HG02610 (cell line): Measurements from ENCODE around the gene SPSB3.
"Not testable (repeated sequence)": the region's sequence is repeated elsewhere in the genome, so short reads cannot be mapped to it uniquely, and the experiment has no call there.

Experiments
- ATAC-seq: cut with Tn5 transposase; IDR thresholded peaks from one replicate; pipeline ENCODE4 v1.9.1; 2021; ENCODE audit warnings: mild to moderate bottlenecking, moderate library complexity; ENCODE audit not compliant: unreplicated experiment

SPSB3 gene

DNA sequence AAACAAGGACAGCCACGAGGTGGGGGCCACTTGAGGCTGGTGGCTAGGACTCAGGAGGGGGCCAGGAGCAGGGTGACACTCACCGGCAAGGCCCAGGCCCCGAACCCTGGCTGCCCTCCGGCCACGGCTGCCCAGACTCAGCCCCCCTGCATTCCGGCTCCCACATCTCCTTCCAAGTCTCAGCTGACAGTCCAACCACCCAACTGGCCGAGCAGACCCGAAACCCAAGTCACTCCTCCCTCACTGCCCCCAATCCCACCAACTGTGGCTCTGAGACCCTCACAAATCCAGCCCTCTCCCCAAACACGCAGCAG, 34.9 kb upstream of the SPSB3 start:
- ATAC-seq: no peak

GRCh38 chr16:1816396-1817275, 34.3 kb upstream of the SPSB3 start:
- ATAC-seq: no peak

DNA sequence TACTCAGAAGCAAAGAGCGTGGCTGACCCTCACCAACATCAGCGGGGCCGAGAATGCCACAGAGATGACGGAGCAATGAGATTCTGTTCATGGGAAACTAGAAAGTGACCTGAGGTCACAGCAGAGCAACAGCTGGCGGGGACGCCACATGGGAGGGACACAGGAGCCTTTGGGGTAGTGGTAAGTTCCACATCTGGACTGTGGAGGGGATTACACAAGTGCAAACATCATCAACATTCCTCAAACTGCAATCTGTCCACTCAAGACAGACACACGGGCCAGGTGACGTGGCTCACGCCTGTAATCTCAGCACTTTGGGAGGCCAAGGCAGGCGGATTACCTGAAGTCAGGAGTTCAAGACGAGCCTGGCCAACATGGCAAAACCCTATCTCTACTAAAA, 33.1 kb upstream of the SPSB3 start:
- no peak for ATAC-seq

DNA sequence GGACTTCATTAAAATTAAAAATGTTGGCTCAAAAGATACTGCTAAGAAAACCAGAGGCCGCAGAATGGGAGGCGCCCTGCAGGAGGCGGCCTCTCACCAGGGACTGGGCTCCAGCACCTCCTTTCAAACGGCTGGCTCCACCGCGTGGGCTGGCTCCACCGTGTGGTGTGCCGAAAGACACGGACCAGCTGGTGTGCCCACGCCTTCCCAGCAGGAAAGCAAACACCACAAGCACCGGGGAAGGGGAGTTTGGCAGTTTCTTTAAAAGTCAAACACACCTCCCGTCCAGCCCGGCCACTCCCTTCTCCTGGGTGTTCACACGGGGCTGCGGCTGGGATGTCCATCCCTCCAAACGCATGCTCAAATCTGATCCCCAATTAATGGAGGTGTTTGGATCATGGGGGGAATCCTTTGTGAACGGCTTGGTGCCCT, 30.4 kb upstream of the SPSB3 start:
- ATAC-seq: no peak

GRCh38 chr16:1810536-1810935, 28.2 kb upstream of the SPSB3 start:
- no peak for ATAC-seq

GRCh38 chr16:1810106-1810505, 27.7 kb upstream of the SPSB3 start:
- ATAC-seq: no peak

- ATAC-seq: no peak
Observed at GRCh38 chr16:1809281-1809801, 27.0 kb upstream of the SPSB3 start.

DNA sequence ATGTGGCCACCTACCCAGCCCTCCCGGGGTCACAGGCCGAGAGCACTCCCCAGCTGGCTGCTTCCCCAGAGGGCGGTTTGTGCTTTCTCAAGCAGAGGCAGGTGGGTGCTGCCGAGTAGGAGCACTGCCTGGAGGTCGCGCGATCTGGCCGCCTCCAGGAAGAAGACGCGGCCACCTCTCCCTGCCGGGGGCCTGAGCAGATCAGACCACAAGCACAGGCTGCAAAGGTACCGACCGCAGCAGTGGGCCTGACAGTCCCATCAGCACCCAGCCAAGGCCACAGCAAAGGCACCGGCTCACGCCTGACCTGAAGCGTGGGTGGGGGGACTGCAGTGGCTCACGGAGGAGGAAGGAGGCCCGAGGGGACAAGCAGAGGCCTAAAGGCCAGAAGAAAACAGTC, 26.3 kb upstream of the SPSB3 start:
- ATAC-seq: no peak

DNA sequence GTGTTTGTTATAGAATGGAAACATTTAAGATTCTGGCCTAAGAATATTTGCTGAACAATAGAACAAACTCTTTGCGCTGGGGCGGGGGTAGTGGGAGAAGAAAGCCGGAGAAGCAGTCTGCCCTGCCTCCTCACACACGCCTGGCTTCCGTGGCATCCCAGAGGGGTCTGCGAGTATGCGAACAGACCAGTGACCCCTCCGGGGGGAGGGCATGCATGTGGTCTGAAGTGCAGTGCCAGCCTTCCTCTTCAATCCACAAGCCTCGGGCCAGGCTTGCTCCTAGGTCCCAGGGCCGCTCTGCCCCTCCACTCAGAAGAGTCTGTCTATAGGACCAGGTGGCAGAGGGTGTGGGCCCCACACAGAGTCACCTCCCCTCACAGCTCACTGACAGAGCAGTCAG, 25.3 kb upstream of the SPSB3 start:
- no peak for ATAC-seq

DNA sequence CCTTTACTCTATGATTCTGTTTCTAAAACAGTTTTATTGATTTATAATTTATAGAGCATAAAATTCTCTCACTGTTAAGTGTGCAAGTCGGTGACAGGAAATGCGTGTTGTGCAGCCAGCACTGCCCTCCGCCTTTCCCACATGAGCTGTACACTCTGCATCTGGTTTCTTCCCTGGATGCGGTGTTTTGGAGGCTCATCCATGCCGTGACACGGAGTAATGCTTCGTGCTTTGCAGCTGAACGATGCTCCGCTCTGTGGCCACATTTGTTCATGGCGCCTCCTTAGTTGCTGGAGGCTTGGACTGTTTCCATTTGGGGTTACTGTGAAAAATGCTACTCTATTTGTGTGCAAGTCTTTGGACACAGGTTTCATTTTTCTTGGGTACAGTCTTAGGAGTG, 18.3 kb upstream of the SPSB3 start:
- no peak for ATAC-seq

DNA sequence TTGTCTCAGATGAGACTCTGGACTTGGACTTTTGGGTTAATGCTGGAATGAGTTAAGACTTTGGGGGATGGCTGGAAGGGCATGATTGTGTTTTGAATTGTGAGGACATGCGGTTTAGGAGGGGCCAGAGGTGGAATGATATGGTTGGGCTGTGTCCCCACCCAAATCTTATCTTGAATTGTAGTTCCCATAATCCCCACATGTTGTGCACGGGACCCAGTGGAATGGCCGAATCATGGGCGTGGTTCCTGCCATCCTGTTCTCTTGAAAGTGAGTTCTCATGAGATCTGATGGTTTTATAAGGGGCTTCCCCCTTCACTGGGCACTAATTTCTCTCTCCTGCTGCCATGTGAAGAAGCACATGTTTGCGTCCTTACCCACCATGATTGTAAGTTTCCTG, 16.9 kb upstream of the SPSB3 start:
- not testable (repeated sequence) for ATAC-seq

DNA sequence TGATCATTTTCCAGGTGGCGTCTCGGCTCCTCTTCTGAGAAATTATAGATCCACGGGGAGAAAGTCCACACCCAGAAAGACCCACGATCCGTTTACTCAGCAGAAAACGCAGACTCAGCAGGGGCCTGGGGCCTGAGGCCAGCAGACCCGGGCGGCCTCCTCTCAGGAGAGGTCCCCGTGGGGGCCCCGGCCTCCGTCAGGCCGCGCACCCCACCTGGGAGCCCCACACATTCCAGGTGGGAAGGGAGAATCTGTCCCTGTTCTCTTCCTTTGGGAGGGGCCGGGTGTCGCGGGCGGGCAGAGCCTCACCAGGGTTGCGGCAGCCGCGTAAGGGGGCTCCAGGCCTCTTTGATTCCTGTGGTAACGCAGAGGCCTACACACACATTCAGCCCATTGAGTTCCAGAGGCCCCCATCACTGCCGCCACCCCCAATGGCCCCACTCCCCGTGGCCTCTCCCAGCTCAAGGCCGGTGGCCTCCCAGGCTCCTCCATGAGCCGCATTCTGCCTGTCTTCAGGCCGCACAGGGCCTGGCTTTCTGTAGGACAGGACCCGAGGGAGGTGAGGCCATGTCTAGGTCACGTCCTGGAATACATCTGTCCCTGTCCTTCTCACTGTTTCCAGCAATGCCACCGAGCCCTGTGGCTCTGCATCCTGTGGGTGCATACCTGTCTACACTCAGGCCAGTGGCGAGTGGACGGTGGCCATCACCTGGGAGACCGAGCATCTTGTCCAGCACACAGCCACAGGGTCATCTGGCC, 12.7 kb upstream of the SPSB3 start:
- no peak for ATAC-seq

GRCh38 chr16:1794221-1794871, 12.0 kb upstream of the SPSB3 start:
- no peak for ATAC-seq

DNA sequence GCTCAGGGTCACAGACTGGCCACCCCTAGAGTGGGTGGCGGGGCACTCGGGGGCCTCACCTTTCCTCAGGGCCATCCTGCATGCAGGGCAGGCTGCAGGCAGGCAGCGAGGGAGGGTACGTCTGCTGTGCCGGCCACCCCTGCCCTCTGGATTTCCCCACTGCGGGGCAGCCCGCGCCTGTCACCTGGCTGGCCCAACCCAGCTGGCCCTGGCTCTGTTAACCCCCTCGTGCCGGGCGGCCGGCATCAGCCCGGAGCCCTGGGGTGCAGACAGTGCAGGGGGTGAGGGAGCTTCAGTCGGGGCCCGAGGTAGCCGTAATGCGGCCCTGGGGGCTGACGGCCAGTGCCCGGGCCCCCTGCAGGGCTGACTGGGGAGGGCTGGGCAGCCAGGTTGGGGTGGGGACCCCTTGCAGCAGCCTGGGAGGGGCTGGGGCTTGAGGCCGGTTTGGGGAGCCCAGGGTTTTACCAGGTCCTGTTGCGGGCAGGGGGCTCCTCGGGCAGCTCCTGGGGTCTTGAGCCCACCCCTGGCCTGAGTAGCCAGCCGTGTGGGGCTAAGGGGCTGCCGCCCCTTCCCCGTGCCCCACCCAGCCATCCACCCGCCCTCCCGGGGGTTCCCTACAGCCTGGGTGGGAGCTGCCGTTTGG, 11.3 kb upstream of the SPSB3 start, which contains the start of gene IGFALS:
Gene IGFALS (minus strand): TSS at position 128 of the 643 bp plus-strand sequence. CDS start 53 bp downstream, at position 75.
- no peak for ATAC-seq

DNA sequence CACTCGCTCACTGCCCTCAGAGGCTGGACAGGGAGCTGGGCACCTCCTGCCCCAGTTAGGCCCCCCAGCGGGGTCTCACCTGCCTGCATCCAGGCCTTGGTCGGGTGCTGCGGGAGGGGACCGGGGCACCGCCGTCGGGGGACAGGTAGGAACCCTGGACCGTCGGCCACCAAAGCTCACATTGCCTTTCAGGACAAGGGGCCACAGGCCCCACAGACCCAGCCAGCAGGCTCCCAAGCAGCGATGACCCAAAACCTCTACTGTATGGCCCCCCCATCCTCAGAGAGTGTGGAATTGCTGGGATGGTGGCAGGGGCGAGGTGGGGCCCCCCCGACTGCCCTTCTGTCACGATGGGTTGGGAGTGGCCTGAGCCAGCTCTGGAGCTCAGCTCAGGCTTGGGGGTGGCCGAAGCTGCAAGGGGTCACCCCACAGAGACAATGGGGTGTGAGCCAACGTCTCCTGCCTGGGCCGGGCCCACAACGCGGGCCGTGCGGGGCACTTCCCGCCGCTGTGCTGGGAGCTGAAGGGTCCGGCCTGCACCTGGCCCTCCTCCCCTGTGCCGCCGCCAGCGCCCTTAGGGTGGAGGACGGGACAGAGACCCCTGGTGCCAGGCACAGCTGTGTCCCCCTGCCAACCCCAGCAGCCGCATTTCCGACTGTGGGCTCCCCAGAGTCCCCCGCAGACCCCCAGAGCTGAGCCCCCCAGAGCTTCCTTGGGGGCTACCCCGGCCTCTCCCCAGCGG, 10.6 kb upstream of the SPSB3 start:
- ATAC-seq: no peak

- no peak for ATAC-seq
Observed at GRCh38 chr16:1791943-1792812, 9.8 kb upstream of the SPSB3 start.

- no peak for ATAC-seq
Observed at GRCh38 chr16:1791256-1791942, 9.0 kb upstream of the SPSB3 start.

DNA sequence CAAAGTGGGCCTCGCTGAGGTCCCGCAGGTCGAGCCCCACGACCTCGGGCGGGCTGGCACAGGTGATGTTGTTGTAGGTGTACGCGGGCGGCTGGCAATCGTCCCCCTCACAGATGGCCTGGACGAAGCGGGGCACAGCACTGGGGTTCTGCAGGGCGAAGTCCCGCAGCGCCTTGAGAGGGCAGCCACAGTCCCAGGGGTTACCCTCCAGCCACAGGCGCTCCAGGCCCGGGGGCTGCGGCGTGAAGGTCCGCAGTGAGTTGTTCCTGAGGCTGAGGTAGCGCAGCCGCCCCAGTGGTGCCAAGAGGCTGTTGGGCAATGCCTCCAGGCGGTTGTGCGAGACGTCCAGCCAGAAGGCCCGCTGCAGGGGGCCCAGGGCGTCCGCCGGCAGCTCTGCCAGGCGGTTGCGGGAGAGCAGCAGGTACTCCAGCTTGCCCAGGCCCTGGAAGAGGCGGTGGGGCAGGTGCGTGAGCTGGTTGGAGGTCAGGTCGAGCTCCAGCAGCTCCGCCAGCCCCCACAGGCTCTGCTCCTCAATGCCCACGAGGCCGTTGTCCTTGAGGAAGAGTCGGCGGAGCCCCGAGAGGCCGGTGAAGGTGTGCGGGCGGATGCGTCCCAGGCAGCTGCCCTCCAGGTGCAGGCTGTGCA, 8.4 kb upstream of the SPSB3 start:
- ATAC-seq: no peak
